ENCODE measurements around the gene CLSTN1. TPM values are rescaled to one million over a fixed set of nuclear protein-coding genes. Genes with fewer than 3 reads are reported as not detected.
"Not testable (repeated sequence)": the region's sequence is repeated elsewhere in the genome, so short reads cannot be mapped to it uniquely, and the experiment has no call there.

Gene CLSTN1
- total RNA-seq, 1 experiment from 2014 or later = 100 TPM

DNA sequence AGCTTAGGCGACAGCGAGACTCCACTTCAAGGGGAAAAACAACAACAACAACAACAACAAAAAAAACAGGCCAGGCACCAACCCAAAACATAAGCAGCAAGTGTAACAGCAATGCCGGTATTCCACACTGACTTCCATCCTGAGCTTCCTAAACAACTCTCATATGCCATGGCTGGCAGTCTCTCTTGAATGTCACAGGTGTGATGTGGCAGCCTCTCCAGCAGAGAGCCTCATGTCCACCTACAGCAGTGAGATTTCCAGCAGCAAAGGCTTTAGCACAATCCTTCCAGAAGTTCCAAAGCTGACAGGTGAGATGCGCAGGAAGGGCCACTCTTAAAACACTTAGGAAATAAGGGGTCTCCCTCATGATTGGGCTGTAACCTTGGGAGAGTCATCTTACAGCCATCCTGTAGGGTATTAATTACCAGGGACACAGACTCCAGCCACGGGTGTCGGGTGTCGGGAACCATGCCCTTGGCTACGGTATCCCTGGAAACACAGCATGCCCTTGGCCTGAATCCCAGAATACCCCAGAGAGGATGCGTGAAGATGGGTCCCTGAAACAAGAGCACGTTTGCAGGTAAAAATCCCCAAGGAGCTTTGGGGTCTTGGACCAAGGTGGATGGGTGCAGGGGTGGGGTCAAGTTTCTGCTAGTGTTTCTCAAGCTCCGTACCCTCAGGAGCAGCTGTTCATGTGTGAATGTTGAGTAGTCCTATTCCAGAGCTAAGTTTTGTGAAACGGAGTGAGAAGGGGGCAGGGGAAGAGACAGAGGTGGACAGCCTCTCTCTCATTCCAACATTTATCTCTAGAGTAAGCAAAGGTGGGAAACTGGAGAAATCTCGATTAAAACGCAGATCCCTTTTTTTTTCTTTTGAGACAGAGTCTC, 31.4 kb downstream of the CLSTN1 start:
- H3K18ac ChIP-seq (ENCODE audit: insufficient read length, low read depth, low read length) = no peak overlapping the region
- H3K9me3 ChIP-seq (ENCODE audit: control insufficient read depth, low read depth, low read length) = no peaks in the 10 kb centered on the region
- no peak overlapping the region for H3K4me2 ChIP-seq (ENCODE audit: insufficient read depth, insufficient read length, low read length)
- no peak overlapping the region for H4K91ac ChIP-seq (ENCODE audit: insufficient read length, low read depth, low read length)
- no peak overlapping the region for H2BK5ac ChIP-seq (ENCODE audit: insufficient read length, low read length)
- H3K4ac ChIP-seq (ENCODE audit: low read depth, low read length) = no peak overlapping the region
- no peak overlapping the region for H4K8ac ChIP-seq (replicated peaks; ENCODE audit: insufficient read length, low read depth, low read length)
- TF ChIP-seq, protein P1, sequence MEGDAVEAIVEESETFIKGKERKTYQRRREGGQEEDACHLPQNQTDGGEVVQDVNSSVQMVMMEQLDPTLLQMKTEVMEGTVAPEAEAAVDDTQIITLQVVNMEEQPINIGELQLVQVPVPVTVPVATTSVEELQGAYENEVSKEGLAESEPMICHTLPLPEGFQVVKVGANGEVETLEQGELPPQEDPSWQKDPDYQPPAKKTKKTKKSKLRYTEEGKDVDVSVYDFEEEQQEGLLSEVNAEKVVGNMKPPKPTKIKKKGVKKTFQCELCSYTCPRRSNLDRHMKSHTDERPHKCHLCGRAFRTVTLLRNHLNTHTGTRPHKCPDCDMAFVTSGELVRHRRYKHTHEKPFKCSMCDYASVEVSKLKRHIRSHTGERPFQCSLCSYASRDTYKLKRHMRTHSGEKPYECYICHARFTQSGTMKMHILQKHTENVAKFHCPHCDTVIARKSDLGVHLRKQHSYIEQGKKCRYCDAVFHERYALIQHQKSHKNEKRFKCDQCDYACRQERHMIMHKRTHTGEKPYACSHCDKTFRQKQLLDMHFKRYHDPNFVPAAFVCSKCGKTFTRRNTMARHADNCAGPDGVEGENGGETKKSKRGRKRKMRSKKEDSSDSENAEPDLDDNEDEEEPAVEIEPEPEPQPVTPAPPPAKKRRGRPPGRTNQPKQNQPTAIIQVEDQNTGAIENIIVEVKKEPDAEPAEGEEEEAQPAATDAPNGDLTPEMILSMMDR (conservative IDR thresholded peaks at IDR 0.05) = peak; percentile 40; the same call in 2 of the 3 replicates
- no CpG with 5 or more reads among the region's 14 CpGs for WGBS (ENCODE audit: extremely low coverage, insufficient read length, low lambda C conversion rate)
- H2BK15ac ChIP-seq (ENCODE audit: low read depth, low read length) = no peak overlapping the region
- no peak overlapping the region for H2BK12ac ChIP-seq (ENCODE audit: insufficient read length, low read depth, low read length)
- Mint-ChIP-seq H3K36me3 (ENCODE audit: insufficient read depth in 1 of 3, low read depth in 3 of 3) (peaks cover 6 to 18% (median 6%) of the 10 kb centered on the region in 3 experiments; a peak in 4 of 7 replicates), H3K9me3 (peaks cover 0 to 2% of the 10 kb centered on the region in 2 experiments; a peak in 3 of 5 replicates), H3K4me3 (peak overlapping the region in 1 of 2 experiments; percentile 48; a peak in 2 of 5 replicates), H3K27me3 (ENCODE audit: low read depth) (no peaks in the 10 kb centered on the region; the same call in 1 of the 2 replicates), H3K4me1 (peaks cover 38 to 48% of the 10 kb centered on the region in 2 experiments), H3K27ac (peak overlapping the region; percentile 76 to 90 (median 89); a peak in 6 of 7 replicates)
- no peak overlapping the region for H4K5ac ChIP-seq (ENCODE audit: insufficient read length, low read depth, low read length)
- H3K56ac ChIP-seq (ENCODE audit: insufficient read length, low read depth, low read length) = no peak overlapping the region
- peaks cover 13% of the 10 kb centered on the region for H3K79me1 ChIP-seq (ENCODE audit: insufficient read depth, low read depth, low read length, poor library complexity, severe bottlenecking)
- peak; percentile 82 for DNase-seq
- peaks cover 11% of the 10 kb centered on the region; the same call in 1 of the 2 replicates for H3K79me2 ChIP-seq (ENCODE audit: insufficient read depth, low read length)
- no peaks in the 10 kb centered on the region for H3K27me3 ChIP-seq (ENCODE audit: insufficient read depth, low read length)
- H3K9ac ChIP-seq (ENCODE audit: extremely low read depth, insufficient read length, low read length) = no peak overlapping the region
- H4K20me1 ChIP-seq (ENCODE audit: control insufficient read depth, insufficient read depth, insufficient read length) = no peaks in the 10 kb centered on the region
- no peak overlapping the region for H2AK5ac ChIP-seq (ENCODE audit: insufficient read length, low read length)
- no peak overlapping the region for H2BK120ac ChIP-seq (ENCODE audit: low read depth, low read length, poor library complexity, severe bottlenecking)
- H2AFZ ChIP-seq (ENCODE audit: low read length) = no peak overlapping the region
- H3K23me2 ChIP-seq (ENCODE audit: insufficient read length, low read depth, low read length, poor library complexity, severe bottlenecking) = no peaks in the 10 kb centered on the region
- H3K27ac ChIP-seq (ENCODE audit: insufficient read length, low read depth, low read length) = no peak overlapping the region
- H3K4me1 ChIP-seq (ENCODE audit: insufficient read depth, low read length) = peaks cover 2% of the 10 kb centered on the region; the same call in 1 of the 2 replicates
- no peak overlapping the region for H3K23ac ChIP-seq (ENCODE audit: insufficient read length, low read depth, low read length)
- no peak overlapping the region for H3T11ph ChIP-seq (ENCODE audit: low read length)
- no peak overlapping the region for H2BK20ac ChIP-seq (ENCODE audit: low read depth, low read length, poor library complexity, severe bottlenecking)
- H3K14ac ChIP-seq (ENCODE audit: insufficient read depth, low read length) = no peak overlapping the region

DNA sequence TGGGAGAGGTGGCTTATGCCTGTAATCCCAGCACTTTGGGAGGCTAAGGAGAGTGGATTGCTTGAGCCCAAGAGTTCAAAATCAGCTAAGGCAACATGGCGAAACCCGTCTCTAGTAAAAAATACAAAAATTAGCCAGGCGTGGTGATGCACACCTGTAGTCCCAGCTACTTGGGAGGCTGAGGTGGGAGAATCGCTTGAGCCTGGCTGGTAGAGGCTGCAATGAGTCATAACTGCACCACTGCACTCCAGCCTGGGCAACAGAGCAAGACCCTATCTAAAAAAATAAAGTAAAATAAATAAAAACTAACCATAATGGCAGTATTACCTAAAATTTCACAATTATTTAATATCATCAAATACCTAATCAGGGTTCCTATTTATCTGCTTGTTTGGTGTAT, 34.1 kb downstream of the CLSTN1 start:
- not testable (repeated sequence) for H3K27me3 ChIP-seq (ENCODE audit: insufficient read depth, low read length); H3K23me2 ChIP-seq (ENCODE audit: insufficient read length, low read depth, low read length, poor library complexity, severe bottlenecking); H2BK20ac ChIP-seq (ENCODE audit: low read depth, low read length, poor library complexity, severe bottlenecking); H3K56ac ChIP-seq (ENCODE audit: insufficient read length, low read depth, low read length); DNase-seq; H3K23ac ChIP-seq (ENCODE audit: insufficient read length, low read depth, low read length); H3K14ac ChIP-seq (ENCODE audit: insufficient read depth, low read length); H2BK12ac ChIP-seq (ENCODE audit: insufficient read length, low read depth, low read length); H3K4ac ChIP-seq (ENCODE audit: low read depth, low read length); H2AK5ac ChIP-seq (ENCODE audit: insufficient read length, low read length); H3K9me3 ChIP-seq (ENCODE audit: control insufficient read depth, low read depth, low read length); H3K18ac ChIP-seq (ENCODE audit: insufficient read length, low read depth, low read length); H3K9me3 Mint-ChIP-seq; H3K9ac ChIP-seq (ENCODE audit: extremely low read depth, insufficient read length, low read length); H3K27ac Mint-ChIP-seq; H3T11ph ChIP-seq (ENCODE audit: low read length); H3K27me3 Mint-ChIP-seq (ENCODE audit: low read depth); H3K27ac ChIP-seq (ENCODE audit: insufficient read length, low read depth, low read length); H2AFZ ChIP-seq (ENCODE audit: low read length); H4K20me1 ChIP-seq (ENCODE audit: control insufficient read depth, insufficient read depth, insufficient read length); H2BK5ac ChIP-seq (ENCODE audit: insufficient read length, low read length); H3K4me2 ChIP-seq (ENCODE audit: insufficient read depth, insufficient read length, low read length); H4K91ac ChIP-seq (ENCODE audit: insufficient read length, low read depth, low read length); H3K4me3 Mint-ChIP-seq; H4K8ac ChIP-seq (replicated peaks; ENCODE audit: insufficient read length, low read depth, low read length); H4K5ac ChIP-seq (ENCODE audit: insufficient read length, low read depth, low read length); H3K79me2 ChIP-seq (ENCODE audit: insufficient read depth, low read length); H3K4me1 ChIP-seq (ENCODE audit: insufficient read depth, low read length); H2BK120ac ChIP-seq (ENCODE audit: low read depth, low read length, poor library complexity, severe bottlenecking); H2BK15ac ChIP-seq (ENCODE audit: low read depth, low read length)
- H3K79me1 ChIP-seq (ENCODE audit: insufficient read depth, low read depth, low read length, poor library complexity, severe bottlenecking) = peaks cover 14% of the 10 kb centered on the region
- Mint-ChIP-seq H3K36me3 (ENCODE audit: insufficient read depth in 1 of 3, low read depth in 3 of 3) (peaks cover 6 to 18% (median 6%) of the 10 kb centered on the region in 3 experiments; a peak in 4 of 7 replicates), H3K4me1 (peaks cover 38 to 48% of the 10 kb centered on the region in 2 experiments)
- no CpG with 5 or more reads among the region's 4 CpGs for WGBS (ENCODE audit: extremely low coverage, insufficient read length, low lambda C conversion rate)
